ENCODE results near the gene CAMTA1.

Gene CAMTA1

DNA sequence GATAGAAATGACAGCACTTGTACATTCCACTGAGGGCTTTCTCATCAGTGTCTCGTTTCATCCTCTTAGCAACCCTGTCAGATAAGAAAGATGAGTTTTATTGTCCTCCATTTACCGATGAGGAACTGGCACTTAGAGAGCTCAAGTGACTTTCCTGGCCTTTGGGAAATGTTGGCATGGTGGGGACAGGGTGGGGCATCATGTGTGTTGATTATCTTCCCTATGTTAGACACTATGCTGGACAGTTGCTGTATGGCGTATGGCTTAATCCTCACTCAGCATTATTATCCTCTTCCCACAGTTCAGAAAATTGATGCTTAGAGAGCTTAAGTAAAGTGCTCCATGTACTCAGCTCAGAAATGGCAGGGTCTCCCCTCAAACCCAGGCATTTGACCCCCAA, 163.2 kb downstream of the CAMTA1 start:
- no peak overlapping the region for H3K4me3 ChIP-seq (ENCODE audit: low read depth, low read length)
- TF ChIP-seq, protein P1, sequence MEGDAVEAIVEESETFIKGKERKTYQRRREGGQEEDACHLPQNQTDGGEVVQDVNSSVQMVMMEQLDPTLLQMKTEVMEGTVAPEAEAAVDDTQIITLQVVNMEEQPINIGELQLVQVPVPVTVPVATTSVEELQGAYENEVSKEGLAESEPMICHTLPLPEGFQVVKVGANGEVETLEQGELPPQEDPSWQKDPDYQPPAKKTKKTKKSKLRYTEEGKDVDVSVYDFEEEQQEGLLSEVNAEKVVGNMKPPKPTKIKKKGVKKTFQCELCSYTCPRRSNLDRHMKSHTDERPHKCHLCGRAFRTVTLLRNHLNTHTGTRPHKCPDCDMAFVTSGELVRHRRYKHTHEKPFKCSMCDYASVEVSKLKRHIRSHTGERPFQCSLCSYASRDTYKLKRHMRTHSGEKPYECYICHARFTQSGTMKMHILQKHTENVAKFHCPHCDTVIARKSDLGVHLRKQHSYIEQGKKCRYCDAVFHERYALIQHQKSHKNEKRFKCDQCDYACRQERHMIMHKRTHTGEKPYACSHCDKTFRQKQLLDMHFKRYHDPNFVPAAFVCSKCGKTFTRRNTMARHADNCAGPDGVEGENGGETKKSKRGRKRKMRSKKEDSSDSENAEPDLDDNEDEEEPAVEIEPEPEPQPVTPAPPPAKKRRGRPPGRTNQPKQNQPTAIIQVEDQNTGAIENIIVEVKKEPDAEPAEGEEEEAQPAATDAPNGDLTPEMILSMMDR (IDR thresholded peaks at IDR 0.05; ENCODE audit: borderline replicate concordance, insufficient read depth, low read depth, low read length): no peak

DNA sequence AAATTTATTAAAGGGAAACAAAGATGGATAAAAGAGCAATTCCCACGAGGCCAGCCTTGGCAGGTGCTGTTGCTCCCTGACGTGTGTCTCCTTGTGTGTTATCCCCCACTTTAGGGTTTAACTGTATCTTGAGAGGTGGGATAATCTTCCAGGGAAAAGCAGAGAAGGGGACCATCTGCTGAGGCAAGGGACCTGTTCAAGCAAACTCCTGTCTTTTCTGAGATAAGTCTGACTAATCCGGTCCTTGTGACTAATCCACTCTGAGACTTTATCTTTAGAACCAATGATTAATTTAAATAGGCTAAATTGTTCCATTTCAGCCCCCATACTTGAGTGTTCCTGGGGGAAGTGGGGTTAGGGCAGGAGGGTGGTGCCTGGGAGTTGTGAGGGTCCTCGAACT, 163.6 kb downstream of the CAMTA1 start:
- no peak overlapping the region for H3K4me3 ChIP-seq (ENCODE audit: low read depth, low read length)

DNA sequence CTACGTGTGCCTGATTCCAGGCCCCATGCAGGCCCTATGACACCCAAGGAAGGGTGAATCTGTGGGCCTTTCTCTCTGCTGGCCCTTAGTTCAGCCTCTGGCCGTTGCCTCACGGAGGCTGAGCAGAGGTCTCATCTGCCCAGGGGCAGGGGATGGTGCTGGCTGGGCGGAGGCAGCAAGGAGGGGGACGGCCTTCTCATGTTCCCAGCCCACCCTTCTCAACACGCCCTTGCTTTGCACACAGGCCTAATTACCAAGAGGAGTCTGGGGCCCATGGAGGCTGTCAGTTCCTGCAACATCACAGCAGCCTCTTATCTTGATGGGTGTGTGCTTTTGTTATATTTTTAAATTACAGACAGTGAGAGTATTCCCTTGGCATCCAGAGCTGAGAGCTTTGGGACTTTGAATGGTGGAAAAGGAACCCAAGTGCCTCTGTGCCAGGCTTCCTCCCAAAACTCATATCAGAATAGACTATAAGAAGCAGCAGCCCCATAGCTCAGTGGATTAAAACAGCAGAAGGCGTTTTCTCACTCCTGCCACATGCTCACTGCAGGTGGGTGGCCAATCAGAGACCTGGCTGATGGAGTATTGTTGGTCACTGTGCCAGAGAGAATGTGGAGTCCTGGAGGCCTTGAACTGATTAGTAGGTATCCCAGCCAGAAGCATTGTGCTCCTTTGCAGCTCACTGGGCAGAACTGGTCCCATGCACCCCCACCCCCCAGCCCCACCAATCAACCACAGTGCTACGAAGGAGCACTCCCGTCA, 164.9 kb downstream of the CAMTA1 start:
- no peak overlapping the region for H3K4me3 ChIP-seq (ENCODE audit: low read depth, low read length)
- TF ChIP-seq, protein P1 (IDR thresholded peaks at IDR 0.05; ENCODE audit: borderline replicate concordance, insufficient read depth, low read depth, low read length): no peak

More for the DNA sequence above, 163.6 kb downstream of the CAMTA1 start:
- TF ChIP-seq, protein P1 (IDR thresholded peaks at IDR 0.05; ENCODE audit: borderline replicate concordance, insufficient read depth, low read depth, low read length): no peak

DNA sequence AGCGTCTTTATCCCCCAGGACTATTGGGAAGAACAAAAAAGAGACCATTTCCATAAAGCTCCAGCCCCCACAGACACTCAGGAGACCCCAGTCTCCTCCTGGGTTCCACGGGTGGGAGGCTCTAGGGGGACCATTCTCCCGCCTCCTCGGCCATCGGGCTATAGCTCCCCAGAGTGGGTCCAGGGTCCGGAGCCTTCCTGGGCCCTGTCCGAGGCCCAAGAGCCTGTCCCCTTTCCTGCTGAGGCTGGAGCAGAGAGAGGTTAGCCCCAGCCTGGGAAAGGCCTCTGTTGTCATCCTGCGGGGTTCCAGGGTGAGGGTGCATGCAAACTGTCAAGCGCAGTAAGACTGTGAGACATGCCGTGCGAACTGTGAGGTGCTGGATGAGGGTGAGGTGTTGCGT, 166.3 kb downstream of the CAMTA1 start:
- TF ChIP-seq, protein P1 (IDR thresholded peaks at IDR 0.05; ENCODE audit: borderline replicate concordance, insufficient read depth, low read depth, low read length): no peak
- no peak overlapping the region for H3K4me3 ChIP-seq (ENCODE audit: low read depth, low read length)

DNA sequence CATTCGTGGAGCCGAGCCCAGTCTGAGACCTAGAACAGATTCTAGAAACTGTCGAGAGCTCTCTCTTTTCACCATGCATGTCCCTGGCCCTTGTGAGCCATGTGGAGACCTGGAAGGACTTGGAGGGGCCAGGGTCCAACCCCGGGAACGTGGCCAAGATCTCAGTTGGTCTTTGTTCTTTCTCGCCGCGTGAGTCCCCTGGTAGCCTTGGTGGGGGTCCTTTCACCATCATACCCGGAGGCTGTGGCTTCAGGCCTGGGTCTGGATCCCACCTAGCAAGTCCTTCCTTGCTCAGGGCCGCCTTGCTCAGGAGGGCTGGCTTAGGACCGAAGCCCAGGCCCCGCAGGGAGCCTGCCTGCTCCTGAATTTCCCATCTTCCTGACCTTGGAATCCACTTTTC, 168.0 kb downstream of the CAMTA1 start:
- H3K4me3 ChIP-seq (ENCODE audit: low read depth, low read length): no peak overlapping the region
- TF ChIP-seq, protein P1 (IDR thresholded peaks at IDR 0.05; ENCODE audit: borderline replicate concordance, insufficient read depth, low read depth, low read length): no peak

DNA sequence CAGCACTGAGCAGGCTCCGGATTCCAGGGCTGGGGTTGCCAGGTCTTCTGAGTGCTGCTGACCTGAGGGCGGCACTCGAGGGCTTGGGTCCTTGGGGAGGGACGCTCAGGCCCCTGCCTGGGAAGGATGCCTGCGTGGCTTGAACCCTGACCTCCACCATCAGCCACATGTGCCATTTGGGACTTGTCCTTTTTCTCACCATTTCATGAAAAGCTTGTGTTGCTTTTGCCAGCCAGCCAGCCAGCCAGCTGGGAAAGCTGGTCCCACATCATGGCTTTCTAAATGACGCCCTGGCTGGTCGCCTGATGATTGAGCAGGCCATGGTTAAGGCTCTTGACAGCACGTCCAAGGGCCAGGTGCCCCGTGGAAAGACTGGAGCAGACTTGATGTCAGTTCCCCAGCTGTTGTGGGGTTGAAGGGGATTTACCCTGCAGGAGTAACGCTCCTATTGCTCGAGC, 168.7 kb downstream of the CAMTA1 start:
- H3K4me3 ChIP-seq (ENCODE audit: low read depth, low read length): no peak overlapping the region
- TF ChIP-seq, protein P1 (IDR thresholded peaks at IDR 0.05; ENCODE audit: borderline replicate concordance, insufficient read depth, low read depth, low read length): no peak

DNA sequence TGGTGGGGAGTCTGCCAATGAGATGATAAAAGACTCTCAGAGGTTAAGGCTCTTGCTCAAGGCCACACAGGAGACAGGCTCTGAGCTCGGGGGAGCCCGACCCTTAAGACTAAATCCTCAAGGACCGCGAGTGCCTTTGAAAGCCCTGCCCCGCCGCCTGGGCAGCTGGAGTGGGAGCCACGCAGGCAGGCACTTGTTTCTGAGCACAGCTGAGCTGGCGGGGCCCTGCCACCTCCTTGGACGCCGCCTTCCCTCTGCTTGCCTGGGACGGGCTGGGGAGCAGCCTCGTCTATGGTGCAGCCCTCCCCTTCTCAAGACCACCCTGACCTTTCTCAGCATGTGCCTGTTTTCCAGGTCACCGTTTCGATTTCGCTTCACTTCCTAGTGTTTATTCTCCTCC, 169.3 kb downstream of the CAMTA1 start:
- no peak overlapping the region for H3K4me3 ChIP-seq (ENCODE audit: low read depth, low read length)
- TF ChIP-seq, protein P1 (IDR thresholded peaks at IDR 0.05; ENCODE audit: borderline replicate concordance, insufficient read depth, low read depth, low read length): no peak
